SK-N-MC (cell line): Measurements from ENCODE around the gene PCNX3.

Experiments used
- DNase-seq: peaks from one replicate; pipeline ENCODE4 v3.0.0-alpha.2; 2011; ENCODE audit warnings: low read depth, low spot score
- H3K27ac ChIP-seq: fragments of 200-600 bp; sonication (generic); 2 replicates; pipeline ENCODE4 v1.5.1; 2016; ENCODE audit warnings: mixed run types
- H3K36me3 ChIP-seq: fragments of 200-600 bp; sonication (generic); 2 replicates; pipeline ENCODE4 v1.6.1; 2017; ENCODE audit warnings: antibody characterized with exemption, low read length, mixed read lengths; ENCODE audit not compliant: insufficient read depth
- H3K4me3 ChIP-seq: fragments of 200-600 bp; sonication (generic); 2 replicates; pipeline ENCODE4 v1.5.1; 2016
- H3K9ac ChIP-seq: fragments of 200-600 bp; sonication (generic); 2 replicates; pipeline ENCODE4 v1.8.0; 2017; ENCODE audit warnings: mixed run types, mixed read lengths; ENCODE audit not compliant: insufficient read length
- H3K9me3 ChIP-seq: fragments of 200-600 bp; sonication (generic); 2 replicates; pipeline ENCODE4 v1.6.1; 2017; ENCODE audit warnings: low read depth, mild to moderate bottlenecking, antibody characterized with exemption, low read length, moderate library complexity, mixed read lengths
- EZH2 ChIP-seq: fragments of 200-600 bp; sonication (generic); IDR thresholded peaks from one replicate; pipeline ENCODE4 v1.6.1; 2017; ENCODE audit warnings: antibody characterized with exemption
- FOXP2 ChIP-seq: optimal IDR thresholded peaks from 2 replicates; pipeline ENCODE3; 2011; ENCODE audit warnings: mild to moderate bottlenecking, moderate library complexity; ENCODE audit not compliant: insufficient read depth; ENCODE audit errors: extremely low read length, control extremely low read depth
- POLR2AphosphoS5 ChIP-seq: IDR thresholded peaks from 2 replicates; pipeline ENCODE4 v1.6.1; 2012; ENCODE audit warnings: mild to moderate bottlenecking, low read depth, low read length, borderline replicate concordance

The PCNX3 gene

DNA sequence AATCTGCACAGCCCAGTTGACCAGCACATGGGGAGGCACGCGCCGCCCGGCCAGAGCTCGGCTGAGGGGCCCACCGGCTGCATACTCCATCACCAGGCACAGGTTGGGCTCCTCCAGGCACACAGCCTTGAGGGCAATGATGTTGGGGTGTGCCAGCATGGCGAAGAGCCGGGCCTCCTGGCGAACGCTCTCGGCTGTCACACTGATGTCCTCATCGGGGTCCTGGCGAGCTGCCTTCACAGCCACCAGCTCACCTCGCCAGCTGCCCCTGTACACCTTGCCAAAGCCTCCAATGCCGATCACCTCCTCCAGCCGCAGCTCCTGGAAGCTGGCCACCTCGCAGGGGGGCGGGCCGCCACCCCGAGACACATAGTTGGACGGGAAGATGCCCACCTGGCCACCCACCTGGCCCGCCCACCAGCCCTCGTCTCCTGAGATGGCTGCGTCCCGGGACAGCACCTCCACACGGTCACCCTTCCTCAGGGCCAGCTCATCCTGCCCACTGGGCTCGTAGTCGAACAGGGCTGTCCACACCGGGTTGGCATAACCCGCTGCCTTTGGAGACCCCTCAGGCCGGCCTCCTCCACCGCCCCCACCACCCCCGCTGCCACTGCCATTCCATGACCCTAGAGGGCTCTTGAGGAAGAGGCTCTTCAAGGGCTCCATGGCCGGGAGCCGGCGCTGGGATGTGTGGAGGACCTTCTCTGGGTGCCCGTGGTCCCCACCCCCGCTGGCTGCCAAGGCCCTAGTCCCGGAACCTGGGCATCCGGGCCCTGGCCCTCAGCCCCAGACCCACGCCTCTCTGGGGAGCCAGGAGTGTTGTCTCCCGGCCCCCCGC, 2.3 kb upstream of the PCNX3 start:
- Histone ChIP-seq H3K36me3 (peaks cover 11% of the 10 kb centered on the region; the same call in 1 of the 2 replicates), H3K9me3 (no peaks in the 10 kb centered on the region), H3K27ac (peak overlapping the region; percentile 79), H3K4me3 (peak overlapping the region; percentile 91), H3K9ac (peak overlapping the region; percentile 90)
- no peak for TF ChIP-seq EZH2
- TF ChIP-seq FOXP2: no peak
- TF ChIP-seq POLR2AphosphoS5: no peak
- DNase-seq: no peak

DNA sequence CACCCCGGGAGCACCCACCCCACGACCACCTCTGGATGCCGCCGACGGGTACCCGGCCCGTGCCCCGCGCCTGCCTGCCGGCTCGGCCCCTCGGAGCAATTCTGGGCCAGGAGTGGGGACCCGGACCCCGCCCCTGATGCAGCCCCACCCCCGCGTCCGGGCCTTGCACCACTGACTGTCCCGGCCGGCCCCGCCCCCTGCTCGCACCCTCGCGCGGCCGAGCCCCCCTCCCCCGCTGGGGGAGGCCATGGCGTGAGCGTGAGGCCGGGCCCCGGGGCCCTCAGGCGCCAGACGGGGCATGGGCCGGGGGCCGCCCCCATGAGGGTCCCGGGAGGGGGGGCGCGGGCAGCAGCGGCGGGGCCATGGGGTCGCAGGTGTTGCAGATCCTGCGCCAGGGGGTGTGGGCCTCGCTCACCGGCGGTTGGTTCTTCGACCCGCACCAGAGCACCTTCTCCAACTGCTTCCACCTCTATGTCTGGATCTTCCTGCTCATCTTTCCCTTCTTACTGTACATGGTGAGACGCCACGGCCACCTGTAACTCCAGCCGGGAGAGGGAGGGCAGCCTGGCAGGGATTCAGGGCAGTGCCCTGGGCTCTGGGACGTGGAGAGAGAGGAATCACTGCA, 486 bp downstream of the PCNX3 start:
- peaks cover 21% of the 10 kb centered on the region; the same call in 1 of the 2 replicates for H3K36me3 ChIP-seq
- H3K9ac ChIP-seq: peak overlapping the region; percentile 89
- DNase-seq: no peak
- H3K27ac ChIP-seq: peak overlapping the region; percentile 55; the same call in 1 of the 2 replicates
- TF ChIP-seq FOXP2 (no peak), POLR2AphosphoS5 (no peak), EZH2 (no peak)
- peak overlapping the region; percentile 91 for H3K4me3 ChIP-seq
- H3K9me3 ChIP-seq: no peaks in the 10 kb centered on the region

DNA sequence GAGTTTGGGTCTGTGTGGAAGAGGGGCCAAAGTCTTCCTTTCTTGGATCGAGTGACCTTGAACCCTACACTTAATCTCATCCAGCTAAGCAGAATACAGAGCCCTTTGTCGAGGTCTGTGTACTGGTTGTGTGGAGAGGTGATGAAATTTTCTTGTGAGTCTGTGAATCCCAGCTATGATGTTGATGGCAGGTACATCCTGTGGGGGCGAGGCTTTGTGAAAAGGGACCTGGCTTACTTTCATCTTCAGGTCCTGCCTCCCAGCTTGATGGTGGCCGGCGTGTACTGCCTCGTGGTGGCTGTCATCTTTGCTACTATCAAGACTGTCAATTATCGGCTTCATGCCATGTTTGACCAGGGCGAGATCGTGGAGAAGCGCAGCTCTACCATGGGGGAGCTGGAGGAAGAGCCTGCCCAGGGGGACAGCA, 1.0 kb downstream of the PCNX3 start:
- Histone ChIP-seq H3K27ac (no peak overlapping the region), H3K9ac (peak overlapping the region; percentile 89), H3K4me3 (peak overlapping the region; percentile 91), H3K36me3 (peaks cover 21% of the 10 kb centered on the region; the same call in 1 of the 2 replicates), H3K9me3 (no peaks in the 10 kb centered on the region)
- no peak for DNase-seq
- TF ChIP-seq EZH2 (no peak), POLR2AphosphoS5 (no peak), FOXP2 (no peak)

DNA sequence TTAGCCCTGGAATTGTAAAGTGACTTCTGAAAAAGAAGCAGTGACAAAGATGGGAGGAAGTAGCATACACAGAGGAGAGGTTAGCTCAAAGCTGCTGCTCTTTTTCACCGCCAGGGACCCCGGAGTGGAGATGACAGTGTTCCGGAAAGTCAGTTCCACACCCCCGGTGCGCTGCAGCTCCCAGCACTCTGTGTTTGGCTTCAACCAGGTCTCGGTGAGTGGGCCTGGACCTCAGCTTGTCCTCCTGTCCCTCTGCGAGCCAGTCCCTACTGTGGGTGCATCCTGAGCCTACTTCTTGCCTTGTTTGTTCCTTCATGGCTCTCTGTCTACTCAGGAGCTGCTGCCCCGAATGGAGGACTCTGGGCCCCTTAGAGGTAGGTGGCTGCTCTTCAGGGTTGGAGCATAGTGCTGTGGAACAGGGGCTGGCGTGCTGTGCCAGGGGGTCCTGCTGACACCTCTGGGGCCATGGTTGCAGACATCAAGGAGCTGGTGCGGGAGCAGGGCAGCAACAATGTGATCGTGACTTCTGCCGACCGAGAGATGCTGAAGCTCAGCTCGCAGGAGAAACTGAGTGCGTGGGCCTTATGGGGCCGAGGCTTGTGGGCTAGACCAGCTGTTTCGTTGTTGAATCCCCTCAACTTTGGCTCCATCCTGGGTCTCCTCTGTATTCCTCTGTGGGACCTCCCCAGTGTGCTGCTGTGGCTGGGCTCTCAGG, 1.7 kb downstream of the PCNX3 start:
- H3K9ac ChIP-seq: peak overlapping the region; percentile 89
- H3K36me3 ChIP-seq: peaks cover 21% of the 10 kb centered on the region; the same call in 1 of the 2 replicates
- H3K27ac ChIP-seq: no peak overlapping the region
- peak overlapping the region; percentile 91 for H3K4me3 ChIP-seq
- H3K9me3 ChIP-seq: no peaks in the 10 kb centered on the region
- no peak for DNase-seq
- TF ChIP-seq POLR2AphosphoS5: no peak
- TF ChIP-seq FOXP2: no peak
- no peak for TF ChIP-seq EZH2

DNA sequence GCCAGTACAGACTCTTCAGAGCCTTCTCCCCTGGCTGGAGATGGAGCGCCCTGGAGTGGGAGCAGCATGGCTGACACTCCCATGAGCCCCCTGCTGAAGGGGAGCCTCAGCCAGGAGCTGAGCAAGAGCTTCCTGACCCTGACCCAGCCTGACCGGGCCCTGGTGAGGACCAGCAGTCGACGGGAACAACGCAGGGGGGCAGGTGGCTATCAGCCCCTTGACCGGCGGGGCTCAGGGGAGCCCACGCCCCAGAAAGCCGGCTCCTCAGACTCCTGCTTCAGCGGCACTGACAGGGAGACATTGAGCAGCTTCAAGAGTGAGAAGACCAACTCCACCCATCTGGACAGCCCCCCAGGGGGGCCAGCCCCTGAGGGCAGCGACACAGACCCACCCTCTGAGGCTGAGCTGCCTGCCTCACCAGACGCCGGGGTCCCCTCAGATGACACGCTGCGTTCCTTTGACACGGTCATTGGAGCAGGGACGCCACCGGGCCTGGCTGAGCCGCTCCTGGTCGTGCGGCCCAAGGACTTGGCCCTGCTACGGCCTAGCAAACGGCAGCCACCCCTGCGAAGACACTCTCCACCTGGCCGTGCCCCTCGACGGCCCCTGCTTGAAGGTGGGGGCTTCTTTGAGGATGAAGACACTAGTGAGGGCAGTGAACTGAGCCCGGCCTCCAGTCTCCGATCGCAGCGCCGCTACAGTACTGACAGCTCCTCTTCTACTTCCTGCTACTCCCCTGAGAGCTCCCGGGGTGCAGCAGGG, 2.6 kb downstream of the PCNX3 start:
- Histone ChIP-seq H3K27ac (no peak overlapping the region), H3K36me3 (peaks cover 21% of the 10 kb centered on the region; the same call in 1 of the 2 replicates), H3K9me3 (no peaks in the 10 kb centered on the region), H3K4me3 (no peak overlapping the region), H3K9ac (no peak overlapping the region)
- DNase-seq: no peak
- no peak for TF ChIP-seq POLR2AphosphoS5
- TF ChIP-seq FOXP2: no peak
- TF ChIP-seq EZH2: no peak

DNA sequence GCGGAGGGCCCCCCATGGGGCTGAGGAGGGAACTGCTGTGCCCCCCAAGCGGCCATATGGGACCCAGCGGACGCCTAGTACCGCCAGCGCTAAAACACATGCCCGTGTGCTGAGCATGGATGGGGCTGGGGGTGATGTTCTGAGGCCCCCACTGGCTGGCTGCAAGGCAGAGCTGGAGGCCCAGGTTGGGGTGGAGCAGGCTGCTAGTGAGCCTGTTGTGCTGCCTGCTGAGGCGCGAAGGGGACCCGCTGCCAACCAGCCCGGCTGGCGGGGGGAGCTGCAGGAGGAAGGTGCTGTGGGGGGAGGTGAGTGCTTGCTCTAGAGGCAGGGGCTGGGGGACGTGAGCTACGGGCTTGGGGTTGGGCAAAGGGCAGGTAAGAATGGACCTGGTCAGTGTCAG, 3.2 kb downstream of the PCNX3 start:
- H3K36me3 ChIP-seq: peaks cover 21% of the 10 kb centered on the region; the same call in 1 of the 2 replicates
- H3K4me3 ChIP-seq: no peak overlapping the region
- no peaks in the 10 kb centered on the region for H3K9me3 ChIP-seq
- no peak overlapping the region for H3K27ac ChIP-seq
- TF ChIP-seq POLR2AphosphoS5 (no peak), FOXP2 (no peak), EZH2 (no peak)
- no peak overlapping the region for H3K9ac ChIP-seq
- no peak for DNase-seq

DNA sequence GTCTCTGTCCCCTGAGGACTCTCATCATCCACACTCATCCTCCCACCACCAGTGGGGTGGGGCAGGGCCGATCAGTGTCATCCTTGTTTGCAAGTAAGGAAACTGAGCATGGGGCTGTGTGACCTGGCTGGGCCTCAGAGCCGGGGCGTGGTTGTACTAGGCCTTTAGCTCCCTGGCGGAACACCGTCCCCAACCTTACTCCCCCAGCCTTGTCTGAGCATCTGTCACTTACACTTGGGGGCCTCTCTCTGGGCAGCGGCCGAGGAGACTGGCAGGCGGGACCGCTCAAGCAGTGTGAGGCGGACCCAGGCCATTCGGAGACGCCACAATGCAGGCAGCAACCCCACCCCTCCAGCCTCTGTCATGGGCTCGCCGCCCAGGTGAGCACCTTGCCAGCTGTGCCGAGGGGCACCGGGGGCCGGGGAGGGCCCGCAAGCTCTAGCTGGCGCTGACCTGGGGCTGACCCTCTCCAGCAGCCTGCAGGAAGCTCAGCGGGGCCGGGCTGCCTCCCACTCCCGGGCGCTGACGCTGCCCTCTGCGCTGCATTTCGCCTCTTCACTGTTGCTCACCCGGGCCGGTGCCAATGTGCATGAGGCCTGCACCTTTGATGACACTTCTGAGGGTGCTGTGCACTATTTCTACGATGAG, 3.8 kb downstream of the PCNX3 start:
- DNase-seq: no peak
- H3K4me3 ChIP-seq: no peak overlapping the region
- no peak overlapping the region for H3K27ac ChIP-seq
- no peaks in the 10 kb centered on the region for H3K9me3 ChIP-seq
- H3K9ac ChIP-seq: no peak overlapping the region
- TF ChIP-seq EZH2 (no peak), POLR2AphosphoS5 (no peak), FOXP2 (no peak)
- peaks cover 21% of the 10 kb centered on the region; the same call in 1 of the 2 replicates for H3K36me3 ChIP-seq
